HepG2 (cell line): Measurements from ENCODE around the gene SLC9A5. TPM values are rescaled to one million over a fixed set of nuclear protein-coding genes. Genes with fewer than 3 reads are reported as not detected.

Experiments
- FOXA3 ChIP-seq: IDR thresholded peaks from 2 replicates; pipeline ENCODE4 v1.6.1; 2016; ENCODE audit warnings: missing genetic modification reagents, missing compliant biosample characterization
- FUBP1 ChIP-seq: sonication (generic); formaldehyde crosslinking; IDR thresholded peaks from 2 replicates; pipeline ENCODE4 v1.5.1; 2020; ENCODE audit warnings: missing genetic modification reagents, mild to moderate bottlenecking, borderline replicate concordance
- GLI4 ChIP-seq: sonication (generic); formaldehyde crosslinking; IDR thresholded peaks from 2 replicates; pipeline ENCODE4 v1.5.1; 2020; ENCODE audit warnings: missing genetic modification reagents, mild to moderate bottlenecking, moderate library complexity, borderline replicate concordance
- HOXA9 ChIP-seq: sonication (generic); formaldehyde crosslinking; IDR thresholded peaks from 2 replicates; pipeline ENCODE4 v1.8.1; 2022; ENCODE audit warnings: missing genetic modification reagents, mild to moderate bottlenecking, moderate library complexity, borderline replicate concordance
- NFE2L2 ChIP-seq: fragments of 150-350 bp; IDR thresholded peaks from 2 replicates; pipeline ENCODE4 v1.6.1; 2014; ENCODE audit warnings: low read length
- PHF21A ChIP-seq: sonication (generic); formaldehyde crosslinking; IDR thresholded peaks from 2 replicates; pipeline ENCODE4 v1.5.0; 2020; ENCODE audit warnings: mild to moderate bottlenecking, missing genetic modification reagents
- REXO4 ChIP-seq: sonication (generic); formaldehyde crosslinking; IDR thresholded peaks from 2 replicates; pipeline ENCODE4 v1.8.0; 2022; ENCODE audit warnings: missing genetic modification reagents, mild to moderate bottlenecking, borderline replicate concordance
- TCF7 ChIP-seq: sonication (generic); IDR thresholded peaks from 2 replicates; pipeline ENCODE4 v1.6.1; 2016; ENCODE audit warnings: antibody characterized with exemption, low read depth
- XRCC5 ChIP-seq: fragments of 200-400 bp; formaldehyde crosslinking; optimal IDR thresholded peaks from 2 replicates; pipeline ENCODE3; 2017; ENCODE audit warnings: mild to moderate bottlenecking, low read length
- YY1 ChIP-seq: IDR thresholded peaks from 2 replicates; pipeline ENCODE4 v1.6.1; 2011; ENCODE audit warnings: low read length, low read depth, moderate library complexity, mild to moderate bottlenecking; ENCODE audit not compliant: insufficient read depth, insufficient replicate concordance
- ZFY ChIP-seq: sonication (generic); formaldehyde crosslinking; IDR thresholded peaks from 2 replicates; pipeline ENCODE4 v1.4.0; 2020; ENCODE audit warnings: missing genetic modification reagents
- ZNF17 ChIP-seq: sonication (generic); formaldehyde crosslinking; IDR thresholded peaks from 2 replicates; pipeline ENCODE4 v1.5.0; 2020; ENCODE audit warnings: mild to moderate bottlenecking, missing genetic modification reagents
- ZNF224 ChIP-seq: sonication (generic); formaldehyde crosslinking; IDR thresholded peaks from 2 replicates; pipeline ENCODE4 v1.5.0; 2020; ENCODE audit warnings: mild to moderate bottlenecking, missing genetic modification reagents
- ZNF24 ChIP-seq: fragments of 450-650 bp; IDR thresholded peaks from 2 replicates; pipeline ENCODE4 v1.6.1; 2017; ENCODE audit warnings: antibody characterized with exemption, mild to moderate bottlenecking
- ZNF256 ChIP-seq: sonication (generic); formaldehyde crosslinking; conservative IDR thresholded peaks from 2 replicates; pipeline ENCODE4 v1.4.0; 2020; ENCODE audit warnings: missing genetic modification reagents
- ZNF501 ChIP-seq: sonication (generic); formaldehyde crosslinking; IDR thresholded peaks from 2 replicates; pipeline ENCODE4 v1.5.1; 2020; ENCODE audit warnings: mild to moderate bottlenecking, moderate library complexity, missing genetic modification reagents
- ZNF510 ChIP-seq: sonication (generic); formaldehyde crosslinking; IDR thresholded peaks from 2 replicates; pipeline ENCODE4 v1.4.0; 2020; ENCODE audit warnings: low read depth, mild to moderate bottlenecking, missing genetic modification reagents
- ZNF543 ChIP-seq: sonication (generic); formaldehyde crosslinking; IDR thresholded peaks from 2 replicates; pipeline ENCODE4 v1.4.0; 2020; ENCODE audit warnings: mild to moderate bottlenecking, missing genetic modification reagents
- ZNF558 ChIP-seq: sonication (generic); formaldehyde crosslinking; IDR thresholded peaks from 2 replicates; pipeline ENCODE4 v1.9.0; 2022; ENCODE audit warnings: mild to moderate bottlenecking, missing genetic modification reagents, borderline replicate concordance
- ZNF607 ChIP-seq: sonication (generic); formaldehyde crosslinking; IDR thresholded peaks from 2 replicates; pipeline ENCODE4 v1.5.1; 2020; ENCODE audit warnings: missing genetic modification reagents, mild to moderate bottlenecking, borderline replicate concordance
- ZNF766 ChIP-seq: sonication (generic); formaldehyde crosslinking; IDR thresholded peaks from 2 replicates; pipeline ENCODE4 v1.5.0; 2020; ENCODE audit warnings: missing genetic modification reagents, borderline replicate concordance
- ZSCAN21 ChIP-seq: sonication (generic); formaldehyde crosslinking; IDR thresholded peaks from 2 replicates; pipeline ENCODE4 v1.8.0; 2022; ENCODE audit warnings: mild to moderate bottlenecking, missing genetic modification reagents, moderate library complexity, borderline replicate concordance
- polyA plus RNA-seq, 8 experiments: library from polyadenylated mRNA; depleted of rRNA in 3 of 8; stranded (reverse) in 7 of 8; unstranded in 1 of 8; fragments of >200 nt; fragmentation: Illumina TruSeq in 4 of 8; extraction: Trizol in 4 of 8; gene quantifications; 2 replicates each; pipeline versions ENCODE4 v1.2.1 to v1.2.3, GENCODE V29; 2011 to 2016; ENCODE audit warnings: low read depth in 4 of 8, missing spikeins in 1 of 8, mixed read lengths in 1 of 8; ENCODE audit not compliant: insufficient read depth in 1 of 8
- total RNA-seq, 5 experiments: library from RNA; depleted of rRNA; stranded (reverse); fragments of >200 nt; fragmentation: Illumina TruSeq; extraction: Trizol; gene quantifications; 2 replicates each; pipeline ENCODE4 v1.2.3, GENCODE V29; 2016; ENCODE audit warnings: low read depth in 1 of 5
- TF ChIP-seq, protein P1 (sequence below): sonication (generic); formaldehyde crosslinking; conservative IDR thresholded peaks from 2 replicates; pipeline ENCODE4 v1.4.0; 2020; ENCODE audit warnings: missing genetic modification reagents
- TF ChIP-seq, protein P2 (sequence below), 2 experiments: sonication (generic) in 1 of 2; formaldehyde crosslinking in 1 of 2; IDR thresholded peaks; 2 replicates each; pipeline versions ENCODE4 v1.5.1 to v1.6.1; 2011 to 2020; ENCODE audit warnings: borderline replicate concordance in 1 of 2, low read depth in 1 of 2, low read length in 1 of 2, mild to moderate bottlenecking in 1 of 2, missing genetic modification reagents in 1 of 2, moderate library complexity in 1 of 2

The SLC9A5 gene
- total and polyA plus RNA-seq, 2 of the 13 experiments (the other 11 are each of a cell fraction or from before 2014, with no cell fraction given): 0.58 to 1.4 TPM

DNA sequence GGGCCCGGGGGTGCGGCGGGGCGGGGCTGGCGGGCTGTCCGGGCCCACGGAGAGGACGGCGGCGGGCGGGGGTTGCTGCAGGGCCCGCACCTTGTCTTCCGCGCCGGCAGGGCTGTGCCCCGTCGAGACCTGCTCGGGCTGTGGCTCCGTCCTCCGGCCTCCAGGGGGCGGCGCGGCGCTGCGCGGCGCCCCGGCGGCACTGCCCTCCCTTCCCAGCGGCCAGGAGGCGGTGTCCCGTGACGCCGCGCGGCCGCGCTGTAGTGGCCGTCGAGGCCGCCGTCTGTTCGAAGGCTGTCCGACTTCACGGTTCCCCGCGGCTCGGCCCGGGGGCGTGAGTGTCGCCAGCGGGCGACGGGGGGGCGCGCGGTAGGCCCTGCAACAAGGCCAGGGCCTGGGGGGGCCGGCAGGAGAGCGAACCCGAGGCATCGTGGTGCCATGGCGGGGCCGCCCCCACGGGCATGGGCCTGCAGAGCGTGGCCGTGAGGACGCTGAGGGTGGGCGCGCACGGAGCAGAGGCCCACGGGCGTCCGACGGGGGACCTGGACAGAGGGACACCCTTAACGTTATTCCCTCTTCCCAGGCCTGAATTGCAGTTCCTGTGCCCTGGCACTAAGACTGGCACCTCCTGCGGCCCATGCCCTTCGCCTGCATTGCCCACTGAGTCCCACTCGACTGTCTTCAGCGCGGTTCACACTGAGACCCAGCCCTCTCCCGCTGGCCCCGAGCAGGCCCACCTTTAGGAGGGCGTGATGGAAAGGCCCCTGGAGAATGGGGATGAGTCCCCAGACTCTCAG lies 30.7 kb downstream of the SLC9A5 start, which contains the start of gene PLEKHG4 (continued):
- TF ChIP-seq FUBP1 (CRISPR knock-in tag): no peak
- peak; percentile 84 for TF ChIP-seq ZFY (CRISPR knock-in tag)
- peak; percentile 96 for TF ChIP-seq XRCC5
- TF ChIP-seq ZNF766 (CRISPR knock-in tag): peak; percentile 53; the same call in 1 of the 2 replicates
- TF ChIP-seq NFE2L2: no peak
- TF ChIP-seq GLI4: no peak
- 0 out of 2 replicates have a peak, but pooled peaks have one; percentile 81 for TF ChIP-seq ZNF543 (CRISPR knock-in tag)
- peak; percentile 95; the same call in 1 of the 2 replicates for TF ChIP-seq ZNF558 (CRISPR knock-in tag)
- TF ChIP-seq REXO4 (CRISPR knock-in tag): peak; percentile 52; the same call in 1 of the 2 replicates
- peak; percentile 71; the same call in 1 of the 2 replicates for TF ChIP-seq ZNF510
- peak; percentile 89 for TF ChIP-seq ZSCAN21
- TF ChIP-seq ZNF224: no peak
- TF ChIP-seq YY1: peak; percentile 84
- peak; percentile 41; the same call in 1 of the 2 replicates for TF ChIP-seq FOXA3 (CRISPR knock-in tag)
- TF ChIP-seq ZNF607: peak; percentile 66; the same call in 1 of the 2 replicates
- TF ChIP-seq HOXA9 (CRISPR knock-in tag): peak; percentile 97; the same call in 1 of the 2 replicates
- no peak for TF ChIP-seq TCF7
- TF ChIP-seq ZNF24: no peak
- TF ChIP-seq ZNF256: no peak
- TF ChIP-seq, protein P1, sequence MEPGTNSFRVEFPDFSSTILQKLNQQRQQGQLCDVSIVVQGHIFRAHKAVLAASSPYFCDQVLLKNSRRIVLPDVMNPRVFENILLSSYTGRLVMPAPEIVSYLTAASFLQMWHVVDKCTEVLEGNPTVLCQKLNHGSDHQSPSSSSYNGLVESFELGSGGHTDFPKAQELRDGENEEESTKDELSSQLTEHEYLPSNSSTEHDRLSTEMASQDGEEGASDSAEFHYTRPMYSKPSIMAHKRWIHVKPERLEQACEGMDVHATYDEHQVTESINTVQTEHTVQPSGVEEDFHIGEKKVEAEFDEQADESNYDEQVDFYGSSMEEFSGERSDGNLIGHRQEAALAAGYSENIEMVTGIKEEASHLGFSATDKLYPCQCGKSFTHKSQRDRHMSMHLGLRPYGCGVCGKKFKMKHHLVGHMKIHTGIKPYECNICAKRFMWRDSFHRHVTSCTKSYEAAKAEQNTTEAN (CRISPR knock-in tag): peak; percentile 90
- TF ChIP-seq, protein P2, sequence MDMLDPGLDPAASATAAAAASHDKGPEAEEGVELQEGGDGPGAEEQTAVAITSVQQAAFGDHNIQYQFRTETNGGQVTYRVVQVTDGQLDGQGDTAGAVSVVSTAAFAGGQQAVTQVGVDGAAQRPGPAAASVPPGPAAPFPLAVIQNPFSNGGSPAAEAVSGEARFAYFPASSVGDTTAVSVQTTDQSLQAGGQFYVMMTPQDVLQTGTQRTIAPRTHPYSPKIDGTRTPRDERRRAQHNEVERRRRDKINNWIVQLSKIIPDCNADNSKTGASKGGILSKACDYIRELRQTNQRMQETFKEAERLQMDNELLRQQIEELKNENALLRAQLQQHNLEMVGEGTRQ (IDR thresholded peaks at IDR 0.05; ENCODE audit: low read depth, low read length): 0 out of 2 replicates have a peak, but pooled peaks have one; percentile 14
- TF ChIP-seq, protein P2 (CRISPR knock-in tag; IDR thresholded peaks at IDR 0.05; ENCODE audit: borderline replicate concordance): no peak
- TF ChIP-seq ZNF17 (CRISPR knock-in tag): no peak
- TF ChIP-seq PHF21A (CRISPR knock-in tag): peak; percentile 39; the same call in 1 of the 2 replicates
- TF ChIP-seq ZNF501 (CRISPR knock-in tag): peak; percentile 38; the same call in 1 of the 2 replicates
